HUES64 (cell line): Measurements from ENCODE around the gene CDC6.
"Not testable (repeated sequence)": the region's sequence is repeated elsewhere in the genome, so short reads cannot be mapped to it uniquely, and the experiment has no call there.

Experiments used
- H3K27ac ChIP-seq: 2 replicates; pipeline ENCODE4 v1.7.0; 2013; ENCODE audit warnings: low read depth, low read length, inconsistent platforms
- H3K27me3 ChIP-seq: 2 replicates; pipeline ENCODE4 v1.6.1; 2013; ENCODE audit warnings: mild to moderate bottlenecking, low read length; ENCODE audit not compliant: insufficient read depth
- H3K36me3 ChIP-seq: 2 replicates; pipeline ENCODE4 v1.6.1; 2013; ENCODE audit warnings: mild to moderate bottlenecking, low read length; ENCODE audit not compliant: insufficient read depth
- H3K4me1 ChIP-seq: 2 replicates; pipeline ENCODE4 v1.6.1; 2013; ENCODE audit warnings: mild to moderate bottlenecking, low read length, moderate library complexity; ENCODE audit not compliant: insufficient read depth
- H3K4me3 ChIP-seq: 2 replicates; pipeline ENCODE4 v1.5.1; 2013; ENCODE audit warnings: mild to moderate bottlenecking, low read length, moderate library complexity
- H3K9ac ChIP-seq: 2 replicates; pipeline ENCODE4 v1.6.1; 2013; ENCODE audit warnings: mild to moderate bottlenecking, low read depth, low read length
- H3K9me3 ChIP-seq: 2 replicates; pipeline ENCODE4 v1.6.1; 2013; ENCODE audit warnings: low read depth, low read length; ENCODE audit not compliant: insufficient read depth
- WGBS: fragments of 150-250, 120-280 bp; methylation state at CpG from one replicate; pipeline ENCODE4 v1.1.7; 2013; ENCODE audit warnings: missing lambda C conversion rate; 5-methylcytosine and 5-hydroxymethylcytosine counted together

Gene CDC6

DNA sequence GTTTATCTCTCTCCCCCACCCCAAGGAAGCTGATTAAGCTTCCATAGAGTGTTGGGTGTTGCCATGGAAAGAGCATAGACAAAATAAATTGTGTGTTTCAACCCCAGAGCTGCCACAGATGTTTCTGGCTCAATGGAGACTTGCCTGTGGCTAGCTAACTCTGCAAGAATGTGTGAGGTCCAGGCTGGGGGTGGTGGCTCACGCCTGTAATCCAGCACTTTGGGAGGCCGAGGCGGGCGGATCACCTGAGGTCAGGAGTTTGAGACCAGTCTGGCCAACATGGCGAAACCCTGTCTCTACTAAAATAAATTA is 16.8 kb downstream of the CDC6 start:
- not testable (repeated sequence) for H3K9ac ChIP-seq, H3K27ac ChIP-seq, H3K27me3 ChIP-seq, H3K9me3 ChIP-seq, H3K4me3 ChIP-seq
- Histone ChIP-seq H3K4me1 (peaks cover 33% of the 10 kb centered on the region), H3K36me3 (peaks cover 49% of the 10 kb centered on the region)
- 96% methylated on average over 4 of the region's 5 CpGs for WGBS

DNA sequence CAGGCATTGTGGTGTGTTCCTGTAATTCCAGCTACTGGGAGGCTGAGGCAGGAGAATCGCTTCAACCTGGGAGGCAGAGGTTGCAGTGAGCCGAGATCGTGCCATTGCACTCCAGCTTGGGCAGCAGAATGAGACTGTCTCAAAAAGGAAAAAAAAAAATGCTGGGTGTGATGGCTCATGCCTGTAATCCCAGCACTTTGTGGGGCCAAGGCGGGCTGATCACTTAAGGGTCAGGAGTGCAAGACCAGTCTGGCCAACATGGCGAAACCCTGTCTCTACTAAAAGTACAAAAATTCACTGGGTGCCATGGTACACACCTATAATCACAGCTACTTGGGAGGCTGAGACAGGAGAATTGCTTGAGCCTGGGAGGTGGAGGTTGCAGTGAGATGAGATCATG is 17.2 kb downstream of the CDC6 start:
- H3K9ac ChIP-seq, H3K27ac ChIP-seq, H3K9me3 ChIP-seq, H3K27me3 ChIP-seq, H3K4me3 ChIP-seq: not testable (repeated sequence)
- Histone ChIP-seq H3K36me3 (peaks cover 46% of the 10 kb centered on the region), H3K4me1 (peaks cover 36% of the 10 kb centered on the region)
- 99% methylated on average over 5 of the region's 5 CpGs for WGBS

DNA sequence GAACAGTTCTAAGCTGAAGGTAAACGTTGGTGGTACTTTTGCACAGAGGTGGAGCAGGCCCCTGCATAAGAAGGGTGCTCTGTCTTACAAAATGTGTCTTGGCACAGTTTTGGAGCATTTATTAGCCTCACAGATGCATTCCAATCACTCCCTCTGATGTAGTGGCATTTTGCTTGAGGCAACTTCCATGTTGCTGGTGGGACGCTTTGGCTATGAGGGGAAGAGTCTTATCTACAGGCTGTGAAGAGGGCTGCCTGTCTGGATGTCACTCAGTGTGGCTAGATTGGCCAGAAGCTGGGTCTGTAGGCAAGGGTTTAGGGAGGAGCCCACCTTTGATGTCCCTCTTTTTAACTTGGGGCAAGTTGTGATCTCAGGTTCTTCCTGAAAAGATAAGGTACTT is 18.7 kb downstream of the CDC6 start:
- WGBS = 55% methylated on average over 2 of the region's 2 CpGs
- Histone ChIP-seq H3K27me3 (no peaks in the 10 kb centered on the region), H3K9ac (no peak overlapping the region)

DNA sequence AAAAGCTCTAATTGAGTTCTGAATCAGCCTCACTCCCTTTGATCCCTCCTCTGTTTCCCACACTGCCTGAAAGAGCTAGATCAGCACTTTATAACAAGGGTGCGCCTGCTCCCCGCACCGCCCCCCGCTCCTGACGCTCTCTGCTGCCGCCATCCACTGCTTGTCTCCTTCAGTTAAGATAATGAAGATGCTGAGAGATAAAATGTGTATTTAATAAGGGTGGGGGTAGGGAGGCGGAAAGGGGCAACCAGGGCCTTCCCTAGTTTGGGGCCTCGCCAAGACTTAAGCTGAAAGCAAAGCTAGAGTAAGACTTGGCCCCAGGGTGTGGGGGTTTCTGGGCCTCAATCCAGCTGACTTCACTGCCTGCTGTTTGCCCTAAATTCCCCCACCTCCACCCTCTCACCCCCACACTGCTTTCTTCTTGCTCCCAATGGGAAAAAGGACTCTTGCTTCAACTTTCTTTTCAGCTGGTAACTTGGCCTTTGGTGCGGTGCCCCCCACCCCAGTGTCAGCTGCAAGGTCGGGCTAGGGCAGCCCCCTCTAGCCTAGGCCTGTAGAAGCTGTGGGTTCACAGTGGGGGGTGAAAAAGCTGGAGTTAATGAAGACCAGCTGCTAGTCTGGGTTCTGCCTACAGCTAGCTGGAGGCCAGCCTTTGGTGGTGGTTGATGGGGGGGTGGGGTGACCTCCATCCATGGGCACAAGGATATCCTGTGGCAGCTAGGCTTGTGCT is 19.5 kb downstream of the CDC6 start:
- H3K9ac ChIP-seq = no peak overlapping the region
- 0 out of 2 replicates have a peak overlapping the region, but pooled peaks have one; percentile 2 for H3K4me3 ChIP-seq
- no peaks in the 10 kb centered on the region for H3K9me3 ChIP-seq
- H3K36me3 ChIP-seq = peaks cover 24% of the 10 kb centered on the region
- H3K4me1 ChIP-seq = peaks cover 36% of the 10 kb centered on the region
- peak overlapping the region; percentile 32; the same call in 1 of the 2 replicates for H3K27ac ChIP-seq
- 29% methylated on average over 10 of the region's 10 CpGs for WGBS
- no peaks in the 10 kb centered on the region for H3K27me3 ChIP-seq

More for the DNA sequence above, 18.7 kb downstream of the CDC6 start:
- Histone ChIP-seq H3K27ac (peak overlapping the region; percentile 38; the same call in 1 of the 2 replicates), H3K36me3 (peaks cover 32% of the 10 kb centered on the region), H3K4me1 (peaks cover 36% of the 10 kb centered on the region), H3K9me3 (no peaks in the 10 kb centered on the region), H3K4me3 (no peak overlapping the region)

DNA sequence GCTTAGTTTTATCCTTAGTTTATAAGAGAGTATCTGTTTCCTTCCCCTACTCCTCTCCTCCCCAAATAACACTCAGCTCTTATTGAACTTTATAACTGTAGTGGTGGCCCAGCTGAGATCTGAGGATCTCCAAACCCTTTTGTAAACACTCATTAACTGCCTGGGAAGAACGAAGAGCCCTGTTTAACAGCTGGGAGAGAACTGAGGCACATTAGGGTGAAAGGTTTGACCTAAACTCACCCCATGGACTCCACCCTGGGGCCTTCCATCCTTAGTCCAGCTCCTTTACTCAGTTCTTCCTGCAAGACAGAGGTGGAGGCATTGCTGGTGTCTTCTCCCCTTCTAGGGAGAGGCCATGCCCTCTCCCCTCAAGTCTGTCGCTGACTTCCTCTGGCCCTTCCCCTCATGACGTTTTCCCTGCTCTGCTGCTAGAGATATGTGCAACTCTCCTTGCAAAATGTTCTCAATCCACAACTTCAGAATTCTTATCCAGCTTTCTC is 20.1 kb downstream of the CDC6 start:
- H3K4me1 ChIP-seq = peaks cover 36% of the 10 kb centered on the region
- no peak overlapping the region for H3K27ac ChIP-seq
- WGBS = 56% methylated on average over 2 of the region's 3 CpGs
- H3K9ac ChIP-seq = no peak overlapping the region
- peaks cover 18% of the 10 kb centered on the region for H3K36me3 ChIP-seq
- no peaks in the 10 kb centered on the region for H3K27me3 ChIP-seq
- H3K4me3 ChIP-seq = no peak overlapping the region
- no peaks in the 10 kb centered on the region for H3K9me3 ChIP-seq

DNA sequence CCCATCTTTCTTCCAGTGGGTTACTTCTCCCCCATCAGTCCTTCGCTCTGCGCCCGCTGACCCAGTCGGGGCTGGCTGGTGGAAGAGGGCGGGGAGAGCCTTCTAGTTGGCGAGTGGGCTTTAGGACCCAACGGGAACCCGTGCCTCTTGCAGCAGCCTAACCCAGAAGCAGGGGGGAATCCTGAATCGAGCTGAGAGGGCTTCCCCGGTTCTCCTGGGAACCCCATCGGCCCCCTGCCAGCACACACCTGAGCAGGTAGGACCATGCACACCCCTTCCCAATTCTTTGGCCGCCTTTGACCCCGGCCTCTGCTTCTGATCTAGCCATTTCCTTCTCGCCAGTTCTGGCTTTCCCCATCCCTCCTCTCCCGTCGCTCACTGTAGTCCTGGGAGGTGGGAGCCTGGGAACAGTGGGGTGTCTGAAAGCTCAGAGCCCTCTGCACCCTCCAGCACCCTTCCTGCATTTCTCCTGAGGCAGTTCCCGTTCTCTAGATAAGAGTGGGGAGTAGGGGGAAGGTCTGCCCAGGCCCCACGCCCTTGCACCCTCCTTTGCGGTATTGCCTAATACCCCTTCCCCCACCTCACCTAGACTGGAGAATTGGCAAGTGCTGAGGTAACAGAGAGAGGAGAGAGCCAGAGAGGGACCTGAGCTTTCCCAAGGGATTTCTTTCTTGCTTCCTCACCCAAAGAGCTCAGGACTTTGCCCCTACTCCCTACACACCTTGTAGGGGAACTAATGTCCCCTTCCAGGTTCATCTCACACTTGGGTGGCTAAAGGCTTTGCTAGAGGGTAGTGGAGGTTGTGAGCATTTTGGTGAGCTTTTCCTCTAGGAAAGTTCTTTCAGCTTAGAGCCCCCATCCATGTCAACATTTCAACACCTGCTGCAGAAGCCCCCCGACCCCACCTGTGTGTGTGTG is 21.6 kb downstream of the CDC6 start, which contains the start of gene RARA:
Gene RARA, plus strand, starts transcription at position 150 of the 918 bp plus-strand sequence. CDS start 22,039 bp downstream, outside the sequence.
- Histone ChIP-seq H3K27ac (no peak within 1 kb of the TSS), H3K9ac (peak within 1 kb of the TSS; percentile 31; the same call in 1 of the 2 replicates), H3K9me3 (no peaks in the 10 kb centered on the region), H3K27me3 (no peaks in the 10 kb centered on the region), H3K36me3 (0 out of 2 replicates have a peak, but pooled peaks cover 3% of the 10 kb centered on the region), H3K4me3 (peak within 1 kb of the TSS; percentile 72), H3K4me1 (peaks cover 39% of the 10 kb centered on the region)
- WGBS = 5% methylated on average over 13 of the region's 20 CpGs

DNA sequence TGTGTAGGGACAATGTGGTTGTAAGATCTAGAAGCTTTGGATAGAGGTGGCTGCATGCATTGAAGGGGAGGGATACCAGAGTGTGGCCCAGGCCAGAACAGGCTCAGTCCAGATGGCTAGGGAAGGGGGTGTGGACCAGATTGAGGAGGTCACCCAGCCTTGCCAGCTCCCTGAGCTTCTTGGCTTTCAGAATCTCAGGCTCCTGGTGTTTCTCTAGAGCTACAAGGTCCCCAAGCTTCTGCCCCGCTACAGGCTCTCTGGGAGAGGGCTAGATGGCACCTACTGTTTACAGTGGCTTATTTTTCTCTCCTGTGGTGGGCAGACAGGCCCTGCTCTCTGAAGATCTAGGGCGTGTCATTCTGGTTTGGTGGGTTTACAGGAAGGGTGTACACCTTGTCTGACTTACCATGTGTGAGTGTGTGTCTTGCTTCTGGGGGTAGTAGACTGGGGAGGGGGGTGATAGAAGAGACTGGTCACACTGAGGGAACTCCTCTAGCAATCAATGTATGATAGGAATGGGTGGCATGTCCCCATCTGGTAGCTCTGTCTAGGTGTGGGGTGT is 22.4 kb downstream of the CDC6 start:
- WGBS = 87% methylated on average over 2 of the region's 2 CpGs
- Histone ChIP-seq H3K9me3 (no peaks in the 10 kb centered on the region), H3K4me1 (peaks cover 39% of the 10 kb centered on the region), H3K36me3 (no peaks in the 10 kb centered on the region), H3K9ac (no peak overlapping the region), H3K4me3 (peak overlapping the region; percentile 72), H3K27ac (no peak overlapping the region), H3K27me3 (no peaks in the 10 kb centered on the region)

DNA sequence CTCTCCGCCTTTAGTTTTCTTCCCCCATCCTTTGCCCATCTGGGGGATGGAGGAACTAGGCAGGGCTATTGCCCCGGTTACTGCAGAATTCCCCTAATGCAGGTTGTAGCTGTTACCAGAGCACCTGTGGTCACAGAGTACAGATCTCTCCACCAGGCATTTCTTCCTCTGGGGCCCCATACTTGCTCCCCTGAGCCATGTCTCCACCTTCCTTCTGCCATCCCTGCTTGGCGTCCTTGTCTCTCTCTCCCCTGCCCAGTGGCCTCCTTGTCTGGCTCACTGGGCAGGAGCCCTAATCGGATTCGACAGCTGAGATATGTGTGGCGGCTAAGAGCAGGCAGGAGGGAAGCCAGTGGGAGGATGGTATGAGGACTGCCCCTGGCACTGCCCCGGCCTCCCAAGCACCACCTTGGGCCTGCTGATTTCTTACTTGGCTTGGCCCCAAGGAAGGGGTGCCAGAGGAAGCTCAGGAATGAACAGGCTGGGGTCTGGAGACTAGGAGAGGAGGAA is 23.3 kb downstream of the CDC6 start:
- H3K27ac ChIP-seq = no peak overlapping the region
- H3K9ac ChIP-seq = no peak overlapping the region
- peaks cover 45% of the 10 kb centered on the region for H3K4me1 ChIP-seq

DNA sequence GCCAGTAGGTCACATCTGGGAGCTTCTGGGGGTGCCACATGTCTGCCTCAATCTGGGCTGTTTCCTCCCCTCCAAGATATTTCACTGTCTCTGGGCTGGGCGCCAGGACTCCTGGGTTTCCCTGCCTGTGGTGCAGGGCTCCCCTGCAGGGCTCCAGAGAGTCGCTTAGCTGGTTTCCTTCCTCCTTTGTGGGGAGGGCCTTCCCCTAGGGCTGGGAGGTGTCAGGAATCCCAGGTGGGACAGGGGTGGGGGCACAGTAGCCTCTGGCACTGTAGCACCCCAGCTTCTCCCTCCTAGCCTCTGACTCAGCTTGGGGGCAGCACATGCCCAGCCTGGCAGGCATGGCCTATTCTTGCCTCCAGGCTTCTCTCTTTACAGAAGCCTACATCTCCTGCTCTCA is 23.9 kb downstream of the CDC6 start:
- H3K27me3 ChIP-seq = peaks cover 8% of the 10 kb centered on the region
- H3K36me3 ChIP-seq = no peaks in the 10 kb centered on the region
- no peaks in the 10 kb centered on the region for H3K9me3 ChIP-seq
- H3K4me1 ChIP-seq = peaks cover 44% of the 10 kb centered on the region
- H3K27ac ChIP-seq = no peak overlapping the region
- 86% methylated on average over 2 of the region's 2 CpGs for WGBS
- no peak overlapping the region for H3K4me3 ChIP-seq
- no peak overlapping the region for H3K9ac ChIP-seq

More for the DNA sequence above, 23.3 kb downstream of the CDC6 start:
- no peaks in the 10 kb centered on the region for H3K9me3 ChIP-seq
- H3K4me3 ChIP-seq = no peak overlapping the region
- H3K27me3 ChIP-seq = peaks cover 2% of the 10 kb centered on the region
- no peaks in the 10 kb centered on the region for H3K36me3 ChIP-seq
- 87% methylated on average over 7 of the region's 7 CpGs for WGBS

DNA sequence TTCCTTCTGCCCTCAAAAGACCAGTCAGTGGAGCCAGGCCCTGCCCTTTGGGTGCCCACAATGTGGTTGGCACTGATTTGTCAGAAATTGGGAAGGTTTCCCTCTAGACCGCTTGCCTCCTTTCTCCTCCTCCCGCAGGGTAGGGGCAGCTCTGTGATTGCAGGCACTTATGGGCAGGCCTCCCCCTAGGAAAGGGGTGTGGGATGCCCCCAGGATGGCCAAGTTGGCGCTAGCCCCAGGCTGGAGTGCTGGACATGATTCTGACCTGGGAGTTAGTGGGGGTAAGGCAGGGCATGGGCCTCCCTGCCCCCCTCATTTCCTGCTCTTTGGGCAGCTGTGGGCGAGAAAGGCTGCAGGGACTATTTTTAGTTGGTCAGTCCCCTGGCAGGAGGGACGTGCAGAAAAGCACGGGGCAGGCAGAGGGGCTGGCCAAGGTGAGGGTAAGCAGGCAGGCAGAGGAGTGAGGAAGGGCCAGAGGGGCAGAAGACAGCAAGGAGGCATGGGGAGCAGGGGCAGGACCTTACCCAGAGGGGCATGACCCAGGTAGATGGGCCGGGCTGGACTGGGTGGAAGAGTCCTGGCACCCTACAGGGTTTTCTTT is 24.6 kb downstream of the CDC6 start:
- Histone ChIP-seq H3K4me3 (no peak overlapping the region), H3K27me3 (peaks cover 15% of the 10 kb centered on the region), H3K9me3 (no peaks in the 10 kb centered on the region), H3K36me3 (no peaks in the 10 kb centered on the region), H3K4me1 (peaks cover 38% of the 10 kb centered on the region), H3K9ac (no peak overlapping the region), H3K27ac (no peak overlapping the region)
- 83% methylated on average over 7 of the region's 7 CpGs for WGBS
